ENCODE data around the gene GPHB5. TPM values are rescaled to one million over a fixed set of nuclear protein-coding genes. Genes with fewer than 3 reads are reported as not detected.
A peak's percentile ranks its signal among the peaks of the same experiment; 100 is the strongest.

GPHB5 gene
- polyA plus RNA-seq, 3 donors: not detected

DNA sequence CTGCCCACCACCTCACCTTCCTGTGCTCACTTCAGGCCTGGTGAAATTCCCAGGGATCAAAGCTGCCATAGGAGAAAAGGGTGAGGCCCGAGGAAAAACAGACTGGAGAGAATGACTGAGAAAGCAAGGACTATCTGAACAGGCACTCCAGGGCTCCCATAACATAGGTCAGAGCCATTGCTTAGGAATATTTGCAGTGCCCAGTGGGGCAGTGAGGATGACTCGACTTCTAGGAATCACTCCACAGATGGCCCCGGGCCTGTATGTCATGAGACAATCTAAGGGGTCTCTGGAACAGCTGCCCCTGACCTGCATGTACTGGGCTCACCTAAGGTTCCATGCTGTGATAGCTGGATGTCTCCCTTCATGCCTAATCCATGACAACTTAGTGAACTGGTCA, 51.6 kb downstream of the GPHB5 start:
- H3K79me2 ChIP-seq (ENCODE audit: insufficient read depth, low read length): no peaks in the 10 kb centered on the region
- TF ChIP-seq, protein P1, sequence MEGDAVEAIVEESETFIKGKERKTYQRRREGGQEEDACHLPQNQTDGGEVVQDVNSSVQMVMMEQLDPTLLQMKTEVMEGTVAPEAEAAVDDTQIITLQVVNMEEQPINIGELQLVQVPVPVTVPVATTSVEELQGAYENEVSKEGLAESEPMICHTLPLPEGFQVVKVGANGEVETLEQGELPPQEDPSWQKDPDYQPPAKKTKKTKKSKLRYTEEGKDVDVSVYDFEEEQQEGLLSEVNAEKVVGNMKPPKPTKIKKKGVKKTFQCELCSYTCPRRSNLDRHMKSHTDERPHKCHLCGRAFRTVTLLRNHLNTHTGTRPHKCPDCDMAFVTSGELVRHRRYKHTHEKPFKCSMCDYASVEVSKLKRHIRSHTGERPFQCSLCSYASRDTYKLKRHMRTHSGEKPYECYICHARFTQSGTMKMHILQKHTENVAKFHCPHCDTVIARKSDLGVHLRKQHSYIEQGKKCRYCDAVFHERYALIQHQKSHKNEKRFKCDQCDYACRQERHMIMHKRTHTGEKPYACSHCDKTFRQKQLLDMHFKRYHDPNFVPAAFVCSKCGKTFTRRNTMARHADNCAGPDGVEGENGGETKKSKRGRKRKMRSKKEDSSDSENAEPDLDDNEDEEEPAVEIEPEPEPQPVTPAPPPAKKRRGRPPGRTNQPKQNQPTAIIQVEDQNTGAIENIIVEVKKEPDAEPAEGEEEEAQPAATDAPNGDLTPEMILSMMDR (IDR thresholded peaks at IDR 0.05): no peak
- Mint-ChIP-seq H3K36me3 (no peaks in the 10 kb centered on the region), H3K27ac (peak overlapping the region in 1 of 7 donors; percentile 36), H3K4me3 (no peak overlapping the region), H3K9me3 (peaks cover 0 to 2% (median 0%) of the 10 kb centered on the region in 7 donors), H3K4me1 (no peaks in the 10 kb centered on the region), H3K27me3 (ENCODE audit: low read depth in 3 of 3) (peaks cover 2 to 3% (median 3%) of the 10 kb centered on the region in 3 donors)
- no peaks in the 10 kb centered on the region for H3K9me3 ChIP-seq (replicated peaks in 1 of 2; ENCODE audit: control insufficient read depth in 1 of 2, insufficient read depth in 1 of 2, low read length in 2 of 2)
- no peaks in the 10 kb centered on the region for H3K27me3 ChIP-seq (ENCODE audit: control insufficient read depth in 2 of 2, insufficient read depth in 2 of 2, low read length in 2 of 2)
- no peak overlapping the region for H3K27ac ChIP-seq (ENCODE audit: low read depth in 1 of 2, low read length in 2 of 2)
- H3K4me1 ChIP-seq (ENCODE audit: control insufficient read depth in 1 of 2, insufficient read depth in 2 of 2, low read length in 2 of 2): no peaks in the 10 kb centered on the region
- DNase-seq: no peak
- no peaks in the 10 kb centered on the region for H3K36me3 ChIP-seq (replicated peaks in 1 of 2; ENCODE audit: control insufficient read depth in 1 of 2, insufficient read depth in 2 of 2, low read length in 2 of 2)
- intact Hi-C loops (cut with micrococcal nuclease): no loop called here
- no peak overlapping the region for H3K4me3 ChIP-seq (replicated peaks in 1 of 3; ENCODE audit: low read depth in 2 of 3, low read length in 3 of 3)
- H3K4me2 ChIP-seq (replicated peaks; ENCODE audit: extremely low read depth, low read length, poor library complexity, severe bottlenecking): no peak overlapping the region
- no peak overlapping the region for H2AFZ ChIP-seq (ENCODE audit: insufficient read depth, low read depth, low read length, poor library complexity, severe bottlenecking)
- no peak overlapping the region for H3K9ac ChIP-seq (ENCODE audit: insufficient read depth, low read length, poor library complexity, severe bottlenecking)
- no peaks in the 10 kb centered on the region for H4K20me1 ChIP-seq (ENCODE audit: insufficient read depth, low read length)
- 85% methylated on average over 2 of the region's 3 CpGs for WGBS (ENCODE audit: insufficient coverage)

DNA sequence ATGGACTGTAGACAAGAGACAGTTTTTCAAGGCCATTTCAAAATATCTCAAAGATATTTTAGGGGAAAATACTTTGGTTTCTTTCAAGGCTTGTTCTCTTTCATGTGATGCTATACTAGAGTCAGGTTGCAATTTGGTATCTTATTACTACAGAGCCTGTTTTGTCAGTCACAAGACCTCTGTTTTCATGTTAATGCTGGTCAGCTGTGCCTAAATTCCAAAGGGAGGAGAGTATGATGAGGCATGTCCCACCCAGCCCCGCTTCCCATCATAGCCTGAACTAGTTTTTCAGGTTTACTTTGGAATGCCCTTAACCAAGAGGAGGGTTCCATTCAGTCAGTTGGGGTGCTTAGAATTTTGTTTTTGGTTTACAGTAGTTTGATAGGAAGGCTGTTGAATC, 52.6 kb downstream of the GPHB5 start:
- Histone ChIP-seq H3K36me3 (replicated peaks in 1 of 2; ENCODE audit: control insufficient read depth in 1 of 2, insufficient read depth in 2 of 2, low read length in 2 of 2) (no peaks in the 10 kb centered on the region), H2AFZ (ENCODE audit: insufficient read depth, low read depth, low read length, poor library complexity, severe bottlenecking) (no peak overlapping the region), H3K4me2 (replicated peaks; ENCODE audit: extremely low read depth, low read length, poor library complexity, severe bottlenecking) (no peak overlapping the region), H3K9me3 (replicated peaks in 1 of 2; ENCODE audit: control insufficient read depth in 1 of 2, insufficient read depth in 1 of 2, low read length in 2 of 2) (no peaks in the 10 kb centered on the region), H3K4me1 (ENCODE audit: control insufficient read depth in 1 of 2, insufficient read depth in 2 of 2, low read length in 2 of 2) (no peaks in the 10 kb centered on the region), H3K27me3 (ENCODE audit: control insufficient read depth in 2 of 2, insufficient read depth in 2 of 2, low read length in 2 of 2) (no peaks in the 10 kb centered on the region), H3K79me2 (ENCODE audit: insufficient read depth, low read length) (no peaks in the 10 kb centered on the region), H3K9ac (ENCODE audit: insufficient read depth, low read length, poor library complexity, severe bottlenecking) (no peak overlapping the region), H4K20me1 (ENCODE audit: insufficient read depth, low read length) (no peaks in the 10 kb centered on the region), H3K4me3 (replicated peaks in 1 of 3; ENCODE audit: low read depth in 2 of 3, low read length in 3 of 3) (no peak overlapping the region), H3K27ac (ENCODE audit: low read depth in 1 of 2, low read length in 2 of 2) (no peak overlapping the region)
- Mint-ChIP-seq H3K4me1 (no peaks in the 10 kb centered on the region), H3K4me3 (no peak overlapping the region), H3K27me3 (ENCODE audit: low read depth in 3 of 3) (peaks cover 2 to 3% (median 2%) of the 10 kb centered on the region in 3 donors), H3K36me3 (no peaks in the 10 kb centered on the region), H3K9me3 (peaks cover 0 to 2% (median 0%) of the 10 kb centered on the region in 7 donors), H3K27ac (no peak overlapping the region)
- no CpG with 5 or more reads among the region's 1 CpG for WGBS (ENCODE audit: insufficient coverage)
- TF ChIP-seq, protein P1 (IDR thresholded peaks at IDR 0.05): no peak
- intact Hi-C loops (cut with micrococcal nuclease): no loop called here
- DNase-seq: no peak

Other genes starting within 250 kb of the GPHB5 start
- not detected for gene RHOJ, start 114.5 kb downstream of the GPHB5 start, polyA plus RNA-seq
- gene PPP2R5E, start 224.4 kb upstream of the GPHB5 start, polyA plus RNA-seq: 10 to 100 TPM in 2 of 3 donors, 1 to 10 TPM in 1; 8.9 to 26.3 (median 15.1) TPM

Data from CD14-positive monocyte (primary cell).